Cortex of kidney (tissue), 1 donor: ENCODE data around the gene GABBR2.
"Not testable (repeated sequence)": the region's sequence is repeated elsewhere in the genome, so short reads cannot be mapped to it uniquely, and the experiment has no call there.

Source experiments
- DNase-seq: peaks from one replicate; lab custom pipeline; 2025; lab: John Stamatoyannopoulos, UW

GABBR2 gene

GRCh38 chr9:98289614-98290201 is 419.0 kb downstream of the GABBR2 start:
- no peak for DNase-seq

- DNase-seq, result no peak
These were observed 419.9 kb downstream of the GABBR2 start for GRCh38 chr9:98288881-98289280.

GRCh38 chr9:98287384-98287783 is 421.4 kb downstream of the GABBR2 start:
- DNase-seq, result no peak

GRCh38 chr9:98285446-98285845 is 423.3 kb downstream of the GABBR2 start:
- DNase-seq, result no peak

- no peak for DNase-seq
These were observed 424.0 kb downstream of the GABBR2 start for GRCh38 chr9:98284754-98285153.

GRCh38 chr9:98283143-98283542 is 425.6 kb downstream of the GABBR2 start:
- not testable (repeated sequence) for DNase-seq

- DNase-seq, result no peak
These were observed 427.5 kb downstream of the GABBR2 start for GRCh38 chr9:98281281-98281680.

GRCh38 chr9:98280574-98280973 is 428.2 kb downstream of the GABBR2 start:
- no peak for DNase-seq

GRCh38 chr9:98280162-98280561 is 428.6 kb downstream of the GABBR2 start:
- DNase-seq, result no peak

- DNase-seq, result no peak
These were observed 431.7 kb downstream of the GABBR2 start for GRCh38 chr9:98276907-98277469.

GRCh38 chr9:98275159-98275558 is 433.6 kb downstream of the GABBR2 start:
- DNase-seq, result no peak

GRCh38 chr9:98272083-98272482 is 436.7 kb downstream of the GABBR2 start:
- no peak for DNase-seq

GRCh38 chr9:98271479-98271878 is 437.3 kb downstream of the GABBR2 start:
- DNase-seq, result no peak

GRCh38 chr9:98270284-98270683 is 438.5 kb downstream of the GABBR2 start:
- DNase-seq, result not testable (repeated sequence)

GRCh38 chr9:98269652-98270051 is 439.1 kb downstream of the GABBR2 start:
- not testable (repeated sequence) for DNase-seq

- not testable (repeated sequence) for DNase-seq
These were observed 441.2 kb downstream of the GABBR2 start for GRCh38 chr9:98267556-98267955.

- DNase-seq, result no peak
These were observed 444.2 kb downstream of the GABBR2 start for GRCh38 chr9:98264516-98264915.

- no peak for DNase-seq
These were observed 445.0 kb downstream of the GABBR2 start for GRCh38 chr9:98263482-98264357.

- DNase-seq, result no peak
These were observed 445.7 kb downstream of the GABBR2 start for GRCh38 chr9:98263080-98263479.

GRCh38 chr9:98262056-98262455 is 446.7 kb downstream of the GABBR2 start:
- no peak for DNase-seq

GRCh38 chr9:98260635-98261034 is 448.1 kb downstream of the GABBR2 start:
- no peak for DNase-seq

- DNase-seq, result no peak
These were observed 448.9 kb downstream of the GABBR2 start for GRCh38 chr9:98259791-98260190.

GRCh38 chr9:98256756-98257155 is 452.0 kb downstream of the GABBR2 start:
- no peak for DNase-seq
